PFSK-1 (cell line): ENCODE measurements around the gene VSIG10L.

Source experiments
- FOXP2 ChIP-seq: optimal IDR thresholded peaks from 2 replicates; pipeline ENCODE3; 2011; ENCODE audit warnings: borderline replicate concordance, control low read depth, inconsistent platforms; ENCODE audit not compliant: insufficient read depth; ENCODE audit errors: extremely low read length, extremely low read depth
- POLR2AphosphoS5 ChIP-seq: IDR thresholded peaks from 2 replicates; pipeline ENCODE4 v1.6.1; 2012; ENCODE audit warnings: low read depth, mild to moderate bottlenecking, control low read depth, low read length, moderate library complexity
- REST ChIP-seq, 2 experiments: IDR thresholded peaks; 2 replicates each; pipeline versions ENCODE4 v1.6.1 to v1.8.0; 2011 to 2012; ENCODE audit warnings: low read depth in 2 of 2, low read length in 2 of 2, control low read depth in 1 of 2, inconsistent platforms in 1 of 2, mild to moderate bottlenecking in 1 of 2, moderate library complexity in 1 of 2; ENCODE audit not compliant: insufficient read depth in 1 of 2
- SIN3A ChIP-seq: IDR thresholded peaks from 2 replicates; pipeline ENCODE4 v1.6.1; 2012; ENCODE audit warnings: mild to moderate bottlenecking, low read length, moderate library complexity, borderline replicate concordance; ENCODE audit not compliant: insufficient read depth
- TAF1 ChIP-seq: IDR thresholded peaks from 2 replicates; pipeline ENCODE4 v1.6.1; 2012; ENCODE audit warnings: low read length, control low read depth, borderline replicate concordance; ENCODE audit not compliant: insufficient read depth

Gene VSIG10L

DNA sequence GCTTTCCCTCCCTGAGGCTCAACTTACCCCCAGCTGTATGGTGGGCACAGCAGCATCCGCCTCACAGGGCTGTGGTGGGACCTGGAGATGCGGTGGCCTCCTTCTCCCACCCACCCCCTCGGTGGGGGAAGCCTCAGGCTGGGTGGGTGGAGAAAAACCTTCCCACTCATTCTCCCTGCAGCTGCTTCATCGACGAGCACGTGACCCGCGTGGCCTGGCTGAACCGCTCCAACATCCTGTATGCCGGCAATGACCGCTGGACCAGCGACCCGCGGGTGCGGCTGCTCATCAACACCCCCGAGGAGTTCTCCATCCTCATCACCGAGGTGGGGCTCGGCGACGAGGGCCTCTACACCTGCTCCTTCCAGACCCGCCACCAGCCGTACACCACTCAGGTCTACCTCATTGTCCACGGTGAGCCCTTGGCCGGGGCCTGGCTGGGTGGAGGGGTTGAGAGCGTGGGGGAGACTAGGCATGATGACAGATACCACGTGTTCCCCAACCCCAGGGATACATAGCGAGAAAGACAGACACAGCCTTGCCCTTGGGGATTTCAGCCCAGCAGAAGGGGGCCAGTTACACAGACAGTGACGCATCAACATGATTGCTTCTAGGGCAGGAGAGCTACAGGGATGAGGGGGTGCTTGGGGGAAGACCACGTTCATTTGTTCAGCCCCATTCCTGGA lies 18.3 kb downstream of the VSIG10L start:
- no peak for TF ChIP-seq POLR2AphosphoS5
- no peak for TF ChIP-seq TAF1

GRCh38 chr19:51321799-51322198 lies 20.1 kb downstream of the VSIG10L start:
- TF ChIP-seq REST (IDR thresholded peaks at IDR 0.05; ENCODE audit: insufficient read depth in 1 of 2, low read depth in 2 of 2, low read length in 2 of 2) (no peak), SIN3A (no peak), POLR2AphosphoS5 (no peak), TAF1 (no peak), FOXP2 (no peak)

GRCh38 chr19:51320280-51320657 lies 21.7 kb downstream of the VSIG10L start:
- no peak for TF ChIP-seq POLR2AphosphoS5
- TF ChIP-seq SIN3A, result no peak
- TF ChIP-seq TAF1, result no peak
- no peak for TF ChIP-seq FOXP2
- TF ChIP-seq REST (IDR thresholded peaks at IDR 0.05; ENCODE audit: insufficient read depth in 1 of 2, low read depth in 2 of 2, low read length in 2 of 2), result no peak

DNA sequence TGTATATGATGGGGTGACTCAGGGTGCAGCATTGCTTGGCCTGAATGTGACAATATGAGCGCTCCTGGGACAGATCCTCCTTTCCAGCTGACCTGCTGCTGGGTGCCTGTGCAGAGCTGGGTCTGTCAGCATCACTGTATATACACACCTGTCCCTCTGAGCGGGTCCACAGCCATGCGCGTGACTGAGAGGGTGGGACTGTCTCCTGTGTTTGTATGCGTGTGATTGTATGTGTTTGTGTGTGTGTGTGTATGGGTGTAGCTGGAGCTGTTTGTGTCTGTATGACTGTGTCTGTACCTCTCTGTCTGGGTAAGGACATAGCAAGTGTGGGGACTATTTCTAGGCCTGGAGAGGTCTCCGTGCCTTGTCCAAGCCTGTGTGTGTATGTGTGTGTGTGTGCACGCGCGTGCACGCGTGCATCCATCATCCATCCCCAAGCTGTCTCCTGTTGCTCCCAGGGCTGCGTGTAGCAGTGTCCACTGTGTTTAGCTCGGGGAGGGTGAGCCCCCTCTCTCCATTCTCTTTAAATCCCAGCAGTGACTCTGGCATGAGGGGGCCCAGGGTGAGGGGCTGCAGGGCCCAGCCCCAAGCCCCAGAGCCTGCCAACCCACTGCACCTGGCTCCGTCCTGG lies 22.2 kb downstream of the VSIG10L start:
- TF ChIP-seq TAF1, result no peak
- TF ChIP-seq FOXP2, result no peak
- no peak for TF ChIP-seq REST (IDR thresholded peaks at IDR 0.05; ENCODE audit: insufficient read depth in 1 of 2, low read depth in 2 of 2, low read length in 2 of 2)
- TF ChIP-seq POLR2AphosphoS5, result no peak
- TF ChIP-seq SIN3A, result no peak

- no peak for TF ChIP-seq SIN3A
- peak; percentile 69 to 91 for TF ChIP-seq REST (IDR thresholded peaks at IDR 0.05; ENCODE audit: insufficient read depth in 1 of 2, low read depth in 2 of 2, low read length in 2 of 2)
Measured at GRCh38 chr19:51318687-51319648, 23.0 kb downstream of the VSIG10L start.
